ENCODE data around the gene SLC8A2.

GRCh38 chr19:47520839-47521238, 49.1 kb upstream of the SLC8A2 start:
- TF ChIP-seq, protein P1, sequence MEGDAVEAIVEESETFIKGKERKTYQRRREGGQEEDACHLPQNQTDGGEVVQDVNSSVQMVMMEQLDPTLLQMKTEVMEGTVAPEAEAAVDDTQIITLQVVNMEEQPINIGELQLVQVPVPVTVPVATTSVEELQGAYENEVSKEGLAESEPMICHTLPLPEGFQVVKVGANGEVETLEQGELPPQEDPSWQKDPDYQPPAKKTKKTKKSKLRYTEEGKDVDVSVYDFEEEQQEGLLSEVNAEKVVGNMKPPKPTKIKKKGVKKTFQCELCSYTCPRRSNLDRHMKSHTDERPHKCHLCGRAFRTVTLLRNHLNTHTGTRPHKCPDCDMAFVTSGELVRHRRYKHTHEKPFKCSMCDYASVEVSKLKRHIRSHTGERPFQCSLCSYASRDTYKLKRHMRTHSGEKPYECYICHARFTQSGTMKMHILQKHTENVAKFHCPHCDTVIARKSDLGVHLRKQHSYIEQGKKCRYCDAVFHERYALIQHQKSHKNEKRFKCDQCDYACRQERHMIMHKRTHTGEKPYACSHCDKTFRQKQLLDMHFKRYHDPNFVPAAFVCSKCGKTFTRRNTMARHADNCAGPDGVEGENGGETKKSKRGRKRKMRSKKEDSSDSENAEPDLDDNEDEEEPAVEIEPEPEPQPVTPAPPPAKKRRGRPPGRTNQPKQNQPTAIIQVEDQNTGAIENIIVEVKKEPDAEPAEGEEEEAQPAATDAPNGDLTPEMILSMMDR (IDR thresholded peaks at IDR 0.05; ENCODE audit: low read length): no peak
- TF ChIP-seq EZH2phosphoT487 (IDR thresholded peaks at IDR 0.05; ENCODE audit: low read length) (no peak), EZH2 (optimal IDR thresholded peaks at IDR 0.05; ENCODE audit: low read depth, low read length) (no peak)
